ENCODE data around the gene NDEL1. TPM values are rescaled to one million over a fixed set of nuclear protein-coding genes. Genes with fewer than 3 reads are reported as not detected.

Gene NDEL1
- total and polyA plus RNA-seq, 2 donors (not counting 3 experiments of a cell fraction or from before 2014, with no cell fraction given) = 60.0 to 87.4 TPM

DNA sequence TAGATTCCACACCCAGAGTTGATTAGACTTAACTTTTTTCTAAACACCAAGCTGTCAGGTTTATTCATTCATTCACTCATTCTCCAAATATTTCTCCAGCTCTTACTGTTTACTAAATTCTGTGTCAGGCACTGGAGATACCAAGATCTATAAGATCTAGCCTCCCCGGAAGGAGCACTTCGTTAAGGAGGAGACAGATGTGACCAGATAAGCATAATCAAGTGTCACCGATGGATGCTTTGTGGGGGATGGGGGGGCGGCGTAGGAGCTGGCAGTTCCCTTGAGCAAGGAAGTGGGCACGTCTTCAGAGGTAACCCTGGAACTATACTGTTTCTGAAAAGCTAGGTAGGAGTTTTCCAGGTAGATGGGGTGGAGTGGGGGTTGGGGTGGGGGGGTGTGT is 48.8 kb upstream of the NDEL1 start:
- no TSS peak for BruUV-seq (replicated peaks)
- ChIA-PET CTCF (interaction anchor here (1.5 to 3.8 kb wide), 2 partner anchors 359 to 399 kb away, joined by 4 to 19 read pairs; no protein-coding TSS in a partner anchor), POLR2A (no interaction called here)
- no peaks in the 10 kb centered on the region for H3K9me1 ChIP-seq (replicated peaks; ENCODE audit: control insufficient read depth, extremely low read depth, insufficient read depth, low read length)
- no peaks in the 10 kb centered on the region for H3K36me3 ChIP-seq (ENCODE audit: control insufficient read depth in 2 of 2, extremely low read depth in 1 of 2, insufficient read depth in 2 of 2, low read length in 2 of 2)
- no peak overlapping the region for H3K27ac ChIP-seq (ENCODE audit: insufficient read depth, low read depth, low read length)
- no peaks in the 10 kb centered on the region for H4K20me1 ChIP-seq (replicated peaks; ENCODE audit: control insufficient read depth, extremely low read depth, insufficient read depth, low read length)
- no peak overlapping the region for H3K4me3 ChIP-seq (replicated peaks in 1 of 3; ENCODE audit: insufficient read depth in 1 of 3, low read depth in 1 of 3, low read length in 3 of 3)
- peaks cover 15% of the 10 kb centered on the region for H3K4me1 ChIP-seq (ENCODE audit: control insufficient read depth, extremely low read depth, insufficient read depth, low read length)
- no peak overlapping the region for H3K4me2 ChIP-seq (ENCODE audit: insufficient read depth, low read length)
- FAIRE-seq (no peak), DNase-seq (ENCODE audit: low read depth, low spot score) (no peak)
- peaks cover 0 to 2% of the 10 kb centered on the region in 2 experiments for H3K27me3 ChIP-seq (ENCODE audit: control insufficient read depth in 2 of 2, insufficient read depth in 2 of 2, low read length in 2 of 2)
- TF ChIP-seq CTCF (IDR thresholded peaks at IDR 0.05; ENCODE audit: extremely low read depth in 1 of 2, insufficient read depth in 1 of 2, low read depth in 1 of 2, low read length in 2 of 2) = no peak
- no peak for TF ChIP-seq JUN (IDR thresholded peaks at IDR 0.05; ENCODE audit: borderline replicate concordance, insufficient read depth, insufficient read length, low read depth)
- no peak for TF ChIP-seq EZH2 (IDR thresholded peaks at IDR 0.05; ENCODE audit: borderline replicate concordance, low read depth, low read length, severe bottlenecking)
- TF ChIP-seq, protein P1, sequence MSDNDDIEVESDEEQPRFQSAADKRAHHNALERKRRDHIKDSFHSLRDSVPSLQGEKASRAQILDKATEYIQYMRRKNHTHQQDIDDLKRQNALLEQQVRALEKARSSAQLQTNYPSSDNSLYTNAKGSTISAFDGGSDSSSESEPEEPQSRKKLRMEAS (IDR thresholded peaks at IDR 0.05; ENCODE audit: insufficient read depth, insufficient read length) = no peak
- no peak for TF ChIP-seq POLR2AphosphoS5 (IDR thresholded peaks at IDR 0.05; ENCODE audit: insufficient read depth, low read depth, low read length)
- TF ChIP-seq POLR2A (IDR thresholded peaks at IDR 0.05; ENCODE audit: low read depth, low read length) = no peak
- TF ChIP-seq MYC (IDR thresholded peaks at IDR 0.05; ENCODE audit: low read depth, low read length) = no peak
- no peak for TF ChIP-seq GATA2 (IDR thresholded peaks at IDR 0.05; ENCODE audit: insufficient read depth, insufficient read length, low read depth, low read length)
- no peak for TF ChIP-seq FOS (IDR thresholded peaks at IDR 0.05; ENCODE audit: borderline replicate concordance, insufficient read depth, low read length)
- H3K9ac ChIP-seq (replicated peaks; ENCODE audit: extremely low read depth, insufficient read depth, low read length) = no peak overlapping the region
- intact Hi-C loops (cut with micrococcal nuclease) (no loop called here), dilution Hi-C loops (cut with MboI; ENCODE audit: extremely low pct_ligation_motif_present, low sequenced_read_pairs) (no loop called here)
- peaks cover 11% of the 10 kb centered on the region for H3K79me2 ChIP-seq (ENCODE audit: control insufficient read depth, insufficient read depth, low read length)
- no peak overlapping the region for H2AFZ ChIP-seq (ENCODE audit: low read depth, low read length)
- no peaks in the 10 kb centered on the region for H3K9me3 ChIP-seq (replicated peaks; ENCODE audit: control insufficient read depth, insufficient read depth, low read length)
